SKM-1 (cell line): ENCODE data around the gene NQO2.
"Not testable (repeated sequence)": the region's sequence is repeated elsewhere in the genome, so short reads cannot be mapped to it uniquely, and the experiment has no call there.

Experiments used
- DNase-seq: peaks from one replicate; lab custom pipeline; 2025; ENCODE audit not compliant: unreplicated experiment; lab: John Stamatoyannopoulos, UW

Gene NQO2

DNA sequence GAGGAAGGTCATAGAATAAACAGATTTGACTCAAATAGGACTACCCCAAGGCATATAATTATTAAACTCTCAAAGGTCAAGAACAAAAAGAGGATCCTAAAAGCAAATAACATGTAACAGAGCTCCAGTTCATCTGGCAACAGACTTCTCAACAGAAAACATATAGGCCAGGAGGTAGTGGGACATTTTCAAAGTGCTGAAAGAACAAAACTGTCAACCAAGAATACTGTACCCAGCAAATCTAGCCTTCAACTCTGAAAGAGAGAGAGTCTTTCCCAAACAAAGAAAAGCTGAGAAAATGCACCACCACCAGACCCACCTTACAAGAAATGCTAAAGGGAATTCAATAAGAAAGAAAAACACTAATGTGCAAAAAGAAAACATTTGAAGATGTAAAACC is 11.9 kb downstream of the NQO2 start:
- no peak for DNase-seq

DNA sequence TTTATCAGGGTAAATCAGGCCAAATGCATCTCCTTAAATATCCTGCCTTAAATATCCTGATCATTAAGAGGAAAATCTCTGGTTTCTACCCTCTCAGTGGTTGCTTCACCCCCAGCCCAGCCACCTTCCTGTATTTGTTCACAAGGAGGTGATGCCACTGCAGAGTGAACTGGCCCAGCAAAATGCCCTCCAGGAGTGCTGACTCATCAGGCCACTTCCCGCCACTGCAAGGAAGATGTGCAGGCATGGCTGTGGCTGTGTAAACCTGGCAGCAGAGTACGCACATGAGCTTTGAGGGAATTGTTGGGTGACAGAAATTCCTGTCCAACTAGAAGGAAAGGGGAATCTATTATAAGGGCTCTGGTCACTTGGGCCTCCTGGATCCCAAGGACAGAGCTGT is 13.8 kb downstream of the NQO2 start:
- DNase-seq = peak; percentile 79

DNA sequence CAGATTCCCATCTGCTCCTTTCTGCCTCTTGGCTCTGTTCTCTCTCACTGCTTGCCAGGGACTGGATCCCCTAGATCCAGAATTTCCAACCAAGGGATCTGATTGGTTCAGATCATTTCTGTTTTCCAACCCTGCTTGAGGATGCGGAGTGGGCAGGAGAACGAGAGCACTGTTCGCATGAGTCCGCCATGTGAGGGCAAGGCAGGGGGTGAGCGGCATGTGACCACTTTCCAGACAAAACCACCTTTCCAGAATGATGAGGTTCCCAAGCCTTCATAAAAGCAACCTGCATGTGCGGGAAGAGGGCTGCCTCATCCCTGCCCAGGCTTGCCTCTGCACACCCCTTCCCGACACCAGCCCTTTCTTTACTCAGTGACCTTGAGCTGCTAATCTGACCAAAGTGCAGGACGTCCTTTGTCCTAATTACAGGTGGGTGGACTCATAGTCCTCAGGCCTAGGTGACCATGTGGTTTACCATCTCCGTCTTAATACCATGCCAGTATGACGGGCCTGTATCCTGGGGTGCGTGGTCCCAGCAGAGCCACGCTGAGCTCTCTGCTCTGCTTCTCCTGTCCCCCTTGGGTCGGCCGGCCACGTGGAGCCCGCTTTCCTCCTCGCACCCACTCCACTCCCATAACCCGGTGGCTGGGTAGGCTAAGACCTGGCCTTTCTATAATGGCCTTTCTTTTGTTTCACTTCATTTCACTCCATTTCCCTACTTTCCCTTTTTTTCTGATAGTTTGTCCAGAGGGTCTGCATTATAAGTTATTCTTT is 14.4 kb downstream of the NQO2 start:
- no peak for DNase-seq

DNA sequence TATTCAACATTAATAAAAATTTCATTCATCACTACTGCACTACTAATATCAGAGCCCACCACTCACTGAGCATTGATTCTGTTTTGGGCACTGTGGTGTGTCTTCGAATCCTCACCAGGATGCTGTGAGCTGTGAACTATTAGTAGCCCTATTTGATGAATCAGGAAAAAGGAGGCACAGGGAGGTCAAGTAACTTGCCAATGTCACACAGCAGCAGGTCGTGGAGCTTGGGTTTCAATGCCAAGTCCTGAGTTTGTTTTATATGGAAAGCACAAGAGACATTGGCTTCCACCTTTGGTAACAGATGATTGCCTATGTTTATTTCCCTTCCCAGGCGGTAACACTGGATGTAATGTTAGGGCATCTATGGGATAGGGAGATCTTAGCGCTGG is 15.0 kb downstream of the NQO2 start:
- DNase-seq = no peak

DNA sequence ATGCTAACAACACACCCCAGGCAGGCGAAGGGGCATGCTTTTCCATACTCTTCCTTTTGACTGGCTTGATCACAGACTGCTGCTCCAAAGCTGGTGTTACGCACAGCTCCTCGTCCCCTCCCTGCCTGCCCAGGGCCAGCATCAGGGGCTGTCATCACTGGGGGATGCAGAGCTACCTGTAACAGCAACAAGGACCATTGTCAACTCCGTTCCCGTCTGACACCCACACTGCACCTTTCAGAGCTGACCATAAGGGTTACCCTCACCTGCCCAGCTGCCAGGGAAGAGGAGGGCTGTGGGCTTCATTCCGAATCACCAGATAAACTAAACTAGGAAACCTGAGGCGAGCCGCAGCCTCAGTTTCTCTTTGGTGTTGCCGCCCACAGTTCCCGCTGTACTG is 15.4 kb downstream of the NQO2 start:
- DNase-seq = no peak

- no peak for DNase-seq
Measured at GRCh38 chr6:3016473-3017280, 17.0 kb downstream of the NQO2 start.

DNA sequence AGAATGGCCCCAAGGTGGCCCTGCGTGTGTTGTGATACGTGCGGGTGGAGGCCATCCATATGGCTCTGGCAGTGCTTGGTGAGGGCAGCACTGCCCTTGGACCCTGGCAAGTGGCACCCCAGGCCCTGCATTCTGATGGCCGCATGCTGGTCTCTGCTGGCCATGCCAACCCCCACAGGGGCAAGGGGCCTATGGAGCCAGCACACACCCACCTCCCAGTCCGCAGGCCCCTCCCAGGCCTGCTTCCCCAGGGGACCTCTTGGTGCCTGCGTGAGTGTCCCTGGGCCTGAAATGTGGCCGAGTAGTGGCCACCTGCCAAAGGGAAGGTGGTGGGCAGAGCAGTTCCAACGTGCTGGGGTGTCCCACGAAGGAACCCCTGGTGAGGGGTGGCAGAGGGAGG is 17.6 kb downstream of the NQO2 start:
- no peak for DNase-seq

DNA sequence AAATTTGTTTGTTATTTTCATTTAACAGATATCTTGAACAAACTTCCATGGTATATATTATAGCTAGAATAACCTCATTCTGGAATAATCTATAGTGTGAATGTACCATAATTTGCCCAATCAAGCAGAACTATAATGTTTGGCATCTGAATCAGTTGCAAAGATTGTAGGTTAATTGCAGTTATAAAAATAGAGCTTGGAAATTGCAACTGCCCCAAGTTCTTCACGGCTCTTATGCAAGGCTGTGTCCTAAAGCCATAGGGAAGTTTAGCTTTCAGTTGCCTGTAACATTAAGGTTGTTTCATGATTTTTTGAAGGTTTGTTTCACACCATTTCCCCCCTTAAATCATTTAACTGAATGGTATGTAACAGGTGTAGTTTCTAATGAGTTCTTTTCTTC is 19.4 kb downstream of the NQO2 start:
- DNase-seq = no peak

DNA sequence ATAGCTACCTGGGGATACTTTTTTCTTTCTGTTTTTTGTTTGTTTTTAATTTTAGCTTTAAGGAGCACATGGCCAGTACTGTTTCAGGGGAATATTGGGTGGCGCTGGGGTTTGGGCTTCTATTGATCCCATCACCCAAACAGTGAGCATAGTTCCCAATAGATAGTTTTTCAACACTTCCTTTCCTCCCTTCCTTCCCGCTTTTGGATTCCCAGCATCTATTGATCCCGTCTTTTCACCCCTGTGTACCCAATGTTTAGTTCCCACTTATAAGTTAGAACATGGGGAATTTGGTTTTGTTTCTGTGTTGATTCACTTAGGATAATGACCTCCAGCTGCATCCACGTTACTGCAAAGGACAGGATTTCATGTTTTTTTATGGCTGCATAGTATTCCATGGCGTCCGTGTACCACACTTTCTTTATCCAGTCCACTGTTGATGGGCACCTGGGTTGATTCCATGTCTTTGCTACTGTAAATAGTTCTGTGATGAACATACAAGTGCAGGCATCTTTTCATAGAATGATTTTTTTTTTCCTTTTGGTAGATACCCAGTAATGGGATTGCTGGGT is 20.1 kb downstream of the NQO2 start:
- DNase-seq = no peak

- not testable (repeated sequence) for DNase-seq
Measured at GRCh38 chr6:3020976-3021598, 21.4 kb downstream of the NQO2 start.

GRCh38 chr6:3022765-3023662 is 23.3 kb downstream of the NQO2 start:
- no peak for DNase-seq

DNA sequence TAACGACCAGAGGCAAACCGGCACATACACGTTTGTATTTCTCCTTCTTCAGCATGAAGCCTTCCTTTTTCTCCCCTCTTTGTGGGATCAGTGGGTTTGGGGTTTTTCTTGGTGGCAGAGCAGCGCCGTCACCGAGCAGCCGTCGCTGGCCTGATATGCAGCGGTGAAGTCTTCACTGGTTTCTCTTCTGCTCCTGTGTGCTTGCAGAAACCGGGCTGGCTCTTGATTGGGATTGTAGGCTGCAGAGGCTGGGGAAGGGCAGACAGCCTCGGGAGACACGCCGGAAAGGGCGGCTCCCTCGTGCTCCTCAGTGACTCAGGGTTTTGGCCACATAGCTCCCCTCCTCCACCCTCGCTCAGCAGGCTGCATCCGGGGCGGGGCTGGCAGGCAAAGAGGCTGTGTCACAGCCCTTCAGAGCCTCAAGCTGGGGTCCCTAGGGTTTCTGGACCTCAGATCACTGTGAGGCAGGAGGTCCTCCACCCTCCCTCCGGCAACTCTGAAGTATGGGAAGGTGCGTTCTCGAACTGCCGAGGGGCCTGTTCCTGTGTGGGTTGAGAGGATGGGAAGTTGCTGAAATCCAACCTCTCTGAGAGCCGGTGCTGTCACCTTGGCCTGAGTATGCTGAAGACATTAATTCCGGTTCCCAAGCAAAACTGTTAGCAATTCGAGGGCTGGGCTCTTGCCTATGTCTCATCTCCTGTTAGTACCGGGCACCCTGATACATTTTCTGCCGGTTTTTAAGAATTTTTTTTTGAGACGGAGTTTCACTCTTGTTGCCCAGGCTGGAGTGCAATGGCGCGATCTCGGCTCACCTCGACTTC is 24.2 kb downstream of the NQO2 start:
- peak; percentile 91 for DNase-seq

DNA sequence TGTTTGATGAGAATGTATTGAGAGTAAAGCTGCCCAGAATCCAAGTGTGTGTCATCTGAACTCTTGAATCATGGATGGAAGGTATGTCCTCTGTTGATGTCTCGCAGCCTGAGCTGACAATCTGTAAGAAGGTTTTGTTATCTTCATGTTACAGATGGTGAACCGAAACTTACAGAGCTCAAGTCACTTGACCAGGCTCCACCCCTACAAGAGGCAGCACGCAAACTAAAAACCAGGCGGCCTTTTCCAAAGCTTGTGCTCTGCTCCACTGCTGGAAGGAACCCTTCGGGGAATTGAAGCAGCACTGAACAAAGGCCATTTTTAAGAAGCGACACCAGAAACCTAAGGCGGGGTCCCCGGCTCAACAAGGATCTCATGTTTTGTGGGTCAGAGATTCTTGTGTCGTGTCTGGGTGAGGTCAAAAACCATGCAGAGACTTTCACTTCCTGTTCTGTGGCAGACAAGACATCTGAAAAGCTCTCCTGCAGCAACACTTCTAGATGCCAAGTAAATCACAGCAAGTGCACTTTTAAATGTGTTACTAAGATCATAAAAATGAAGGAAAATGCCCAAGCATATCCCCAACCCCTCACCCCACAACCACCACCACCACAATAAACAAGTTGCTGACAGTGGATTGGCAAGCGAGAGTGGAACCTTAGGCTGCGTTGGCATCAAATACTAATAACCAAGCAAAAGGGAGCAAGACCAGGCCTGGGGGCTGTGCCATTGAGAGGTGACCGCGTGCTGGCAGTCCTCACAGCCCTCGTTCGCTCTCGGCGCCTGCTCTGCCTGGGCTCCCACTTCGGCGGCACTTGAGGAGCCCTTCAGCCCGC is 27.3 kb downstream of the NQO2 start:
- DNase-seq = peak; percentile 73

DNA sequence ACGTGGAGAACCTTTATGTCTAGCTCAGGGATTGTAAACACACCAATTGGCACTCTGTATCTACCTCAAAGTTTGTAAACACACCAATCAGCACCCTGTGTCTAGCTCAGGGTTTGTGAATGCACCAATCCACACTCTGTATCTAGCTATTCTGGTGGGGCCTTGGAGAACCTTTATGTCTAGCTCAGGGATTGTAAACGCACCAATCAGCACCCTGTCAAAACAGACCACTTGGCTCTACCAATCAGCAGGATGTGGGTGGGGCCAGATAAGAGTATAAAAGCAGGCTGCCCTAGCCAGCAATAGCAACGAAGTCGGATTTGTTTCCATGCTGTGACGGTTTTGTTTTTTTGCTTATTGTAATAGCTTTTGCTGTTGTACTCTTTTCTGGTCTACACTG is 28.5 kb downstream of the NQO2 start:
- DNase-seq = not testable (repeated sequence)

DNA sequence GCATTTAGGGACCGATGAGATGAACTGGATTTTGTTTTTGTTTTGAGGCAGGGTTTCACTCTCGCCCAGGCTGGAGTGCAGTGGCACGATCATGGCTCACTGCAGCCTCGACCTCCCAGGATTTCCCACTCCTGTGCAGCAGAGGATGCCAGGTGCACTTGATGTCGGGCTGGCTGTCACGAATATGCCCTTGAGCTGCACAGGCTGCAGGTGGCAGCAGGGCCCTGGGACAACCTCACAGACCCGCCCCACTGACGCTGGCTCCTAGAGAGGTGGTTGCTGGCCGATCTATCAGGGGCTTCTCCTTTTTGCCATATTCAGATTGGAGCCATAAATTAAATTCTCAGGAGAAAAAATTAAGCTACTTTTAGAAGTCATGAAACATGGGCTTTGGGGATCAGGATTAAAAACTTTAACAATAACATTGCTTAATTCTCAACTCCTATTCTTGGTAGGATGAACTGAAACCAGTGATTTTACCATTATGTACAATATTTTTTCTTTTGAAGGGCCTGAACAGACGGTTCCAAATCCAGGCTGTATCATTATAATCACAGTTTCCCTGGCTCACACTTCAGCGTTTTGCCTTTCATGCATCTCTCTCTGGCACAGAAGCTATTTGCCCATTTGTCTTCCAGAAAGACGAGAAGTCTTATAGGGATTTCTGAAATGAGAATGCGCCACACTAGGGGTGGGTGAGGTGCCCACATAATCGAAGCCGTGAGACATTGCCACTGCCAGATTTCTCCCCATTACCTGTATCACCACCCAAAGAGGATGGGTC is 32.4 kb downstream of the NQO2 start:
- no peak for DNase-seq

- no peak for DNase-seq
Measured at GRCh38 chr6:3032986-3033385, 33.3 kb downstream of the NQO2 start.

GRCh38 chr6:3033652-3034051 is 34.0 kb downstream of the NQO2 start:
- DNase-seq = no peak

GRCh38 chr6:3035397-3035796 is 35.7 kb downstream of the NQO2 start:
- DNase-seq = no peak
